T-cell (primary cell): Measurements from ENCODE around the gene TTYH3. TPM values are rescaled to one million over a fixed set of nuclear protein-coding genes. Genes with fewer than 3 reads are reported as not detected.

Source experiments
- ATAC-seq, 4 experiments: fragments of 200-7000 bp in 3 of 4; fragments of 150-1000 bp in 1 of 4; cut with Tn5 transposase; replicated peaks in 1 of 4; 1 replicate in 3 of 4; 2 replicates in 1 of 4; pipeline ENCODE4 v1.10.0; 2021; ENCODE audit warnings: moderate library complexity in 3 of 4, mild to moderate bottlenecking in 2 of 4, moderate number of reproducible peaks in 1 of 4
- CTCF ChIA-PET, 2 donors: fragments of 300-600 bp; sonication (Branson Sonifier 250); formaldehyde crosslinking; loops; one replicate each; lab custom pipeline; 2022; ENCODE audit warnings: antibody characterized with exemption in 2 of 2; lab: Charles Lee
- POLR2A ChIA-PET, 2 donors: fragments of 300-600 bp; sonication (Branson Sonifier 250); formaldehyde crosslinking; loops; one replicate each; lab custom pipeline; 2022; ENCODE audit warnings: antibody characterized with exemption in 2 of 2; lab: Charles Lee
- DNase-seq, 35 experiments: peaks; one replicate each; pipeline versions ENCODE4 v3.0.0 to v3.0.0-alpha.2; 2013 to 2023
- H3K27ac ChIP-seq: one replicate; pipeline ENCODE4 v1.5.1; 2013; ENCODE audit warnings: low read length
- H3K27me3 ChIP-seq, 2 experiments: replicated peaks in 1 of 2; 1 replicate in 1 of 2; 2 replicates in 1 of 2; pipeline versions ENCODE4 v1.6.1 to v1.7.0; 2013; ENCODE audit warnings: low read length in 1 of 2, mixed read lengths in 1 of 2; ENCODE audit not compliant: control insufficient read depth in 2 of 2, insufficient read depth in 2 of 2; ENCODE audit errors: extremely low read depth in 1 of 2
- H3K36me3 ChIP-seq, 2 donors: 1 replicate in 1 of 2; 2 replicates in 1 of 2; pipeline versions ENCODE4 v1.6.1 to v1.7.0; 2013; ENCODE audit warnings: low read length in 1 of 2; ENCODE audit not compliant: control insufficient read depth in 2 of 2, insufficient read depth in 1 of 2; ENCODE audit errors: extremely low read depth in 1 of 2
- H3K4me1 ChIP-seq, 2 experiments: 1 replicate in 1 of 2; 2 replicates in 1 of 2; pipeline versions ENCODE4 v1.6.1 to v1.7.0; 2013; ENCODE audit warnings: low read length in 2 of 2, mixed read lengths in 1 of 2; ENCODE audit not compliant: insufficient read depth in 2 of 2, control insufficient read depth in 1 of 2; ENCODE audit errors: extremely low read depth in 1 of 2
- H3K4me3 ChIP-seq, 2 donors: 1 replicate in 1 of 2; 2 replicates in 1 of 2; pipeline versions ENCODE4 v1.5.1 to v1.7.0; 2013; ENCODE audit warnings: mild to moderate bottlenecking in 2 of 2, low read length in 1 of 2, moderate library complexity in 1 of 2; ENCODE audit not compliant: control insufficient read depth in 1 of 2; ENCODE audit errors: extremely low read depth in 1 of 2
- H3K9me3 ChIP-seq: 2 replicates; pipeline ENCODE4 v1.7.0; 2013
- H3K27ac Mint-ChIP-seq, 2 donors: one replicate each; pipeline ENCODE4 v1.8.0; 2020 to 2021; ENCODE audit warnings: mild to moderate bottlenecking in 2 of 2, mixed read lengths in 2 of 2
- H3K27me3 Mint-ChIP-seq, 2 donors: one replicate each; pipeline ENCODE4 v1.8.0; 2021 to 2022; ENCODE audit warnings: mixed read lengths in 2 of 2
- H3K36me3 Mint-ChIP-seq: one replicate; pipeline ENCODE4 v1.8.0; 2021; ENCODE audit warnings: mixed read lengths
- H3K4me1 Mint-ChIP-seq, 3 donors: one replicate each; pipeline ENCODE4 v1.8.0; 2020 to 2022; ENCODE audit warnings: mixed read lengths in 3 of 3, mild to moderate bottlenecking in 1 of 3
- H3K4me3 Mint-ChIP-seq, 3 donors: one replicate each; pipeline ENCODE4 v1.8.0; 2020 to 2022; ENCODE audit warnings: mild to moderate bottlenecking in 3 of 3, mixed read lengths in 3 of 3, moderate library complexity in 3 of 3
- H3K9me3 Mint-ChIP-seq, 3 donors: one replicate each; pipeline ENCODE4 v1.8.0; 2020 to 2022; ENCODE audit warnings: mixed read lengths in 3 of 3
- WGBS: methylation state at CpG from one replicate; pipeline ENCODE4 v1.1.5; 2013; ENCODE audit warnings: missing lambda C conversion rate; ENCODE audit not compliant: insufficient coverage; 5-methylcytosine and 5-hydroxymethylcytosine counted together
- total RNA-seq, 35 experiments: library from RNA in 6 of 35; stranded (reverse) in 6 of 35; fragments of 120-200 nt in 1 of 35; gene quantifications; one replicate each; pipeline versions ENCODE4 v1.2.1 to v1.2.4 and lab custom pipeline; 2013 to 2026

TTYH3 gene
- total RNA-seq, 5 donors from 2014 or later (not counting 1 experiment from before 2014, with no cell fraction given) = 11.5 to 17.7 (median 14.5) TPM

DNA sequence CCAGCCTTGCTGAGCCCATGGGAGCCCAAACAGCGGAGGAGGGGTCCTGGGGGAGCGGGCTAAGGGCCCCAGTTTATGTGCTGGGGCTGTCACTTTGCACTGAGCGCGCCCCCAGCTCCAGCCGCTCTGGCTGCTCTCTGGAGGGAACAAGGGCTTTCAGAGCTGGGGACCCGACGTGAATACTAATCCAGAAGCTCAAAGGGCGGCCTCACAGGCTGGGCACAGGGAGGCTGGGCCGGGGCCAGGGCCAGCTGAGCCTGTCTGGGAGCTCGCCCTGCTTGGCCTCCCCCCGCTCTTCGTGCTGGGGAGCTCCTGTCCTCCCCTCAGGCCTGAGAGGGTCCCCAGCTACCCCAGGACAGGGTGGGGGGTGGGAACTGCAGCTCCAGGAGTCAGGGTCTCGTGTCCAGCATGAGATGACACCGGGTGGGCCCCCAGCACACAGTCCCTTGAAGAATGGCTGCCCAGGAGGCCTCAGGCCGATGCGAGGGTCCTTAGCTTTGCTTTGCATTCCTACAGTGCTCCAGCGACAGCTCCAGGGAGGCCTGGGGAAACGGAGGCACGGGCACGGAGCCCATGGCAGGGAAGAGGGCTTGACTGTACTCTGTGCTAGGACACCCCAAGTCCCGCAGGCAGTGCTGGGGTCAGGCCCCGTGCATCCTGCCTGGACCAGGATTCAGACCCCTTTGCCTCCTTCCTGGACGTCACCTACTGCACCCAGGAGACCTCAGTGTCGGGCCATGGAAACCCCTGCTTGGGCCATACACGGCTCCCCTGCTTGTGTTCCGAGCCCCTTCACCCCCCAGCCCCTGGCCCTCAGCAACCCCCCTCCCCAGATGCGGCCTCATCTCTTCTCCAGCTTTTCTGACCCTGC, 50.4 kb downstream of the TTYH3 start:
- 81% methylated on average over 20 of the region's 27 CpGs for WGBS
- Histone ChIP-seq H3K4me1 (no peaks in the 10 kb centered on the region), H3K4me3 (no peak overlapping the region), H3K27ac (no peak overlapping the region), H3K36me3 (no peaks in the 10 kb centered on the region), H3K27me3 (peaks cover 0 to 51% of the 10 kb centered on the region in 2 experiments), H3K9me3 (no peaks in the 10 kb centered on the region)
- CTCF ChIA-PET = interaction anchor here (0.5 to 1.5 kb wide), 4 partner anchors 13 to 83 kb away, joined by 3 to 14 read pairs (median 4); no protein-coding TSS in a partner anchor
- Mint-ChIP-seq H3K4me3 (no peak overlapping the region), H3K9me3 (no peaks in the 10 kb centered on the region), H3K27ac (no peak overlapping the region), H3K4me1 (no peaks in the 10 kb centered on the region), H3K27me3 (peaks cover 12 to 20% of the 10 kb centered on the region in 2 donors), H3K36me3 (no peaks in the 10 kb centered on the region)
- POLR2A ChIA-PET = interaction anchor here in 1 of 2 donors (0.6 kb wide), 2 partner anchors 199 to 224 kb away, joined by 3 to 6 read pairs; no protein-coding TSS in a partner anchor
- no peak for DNase-seq
- ATAC-seq = no peak

DNA sequence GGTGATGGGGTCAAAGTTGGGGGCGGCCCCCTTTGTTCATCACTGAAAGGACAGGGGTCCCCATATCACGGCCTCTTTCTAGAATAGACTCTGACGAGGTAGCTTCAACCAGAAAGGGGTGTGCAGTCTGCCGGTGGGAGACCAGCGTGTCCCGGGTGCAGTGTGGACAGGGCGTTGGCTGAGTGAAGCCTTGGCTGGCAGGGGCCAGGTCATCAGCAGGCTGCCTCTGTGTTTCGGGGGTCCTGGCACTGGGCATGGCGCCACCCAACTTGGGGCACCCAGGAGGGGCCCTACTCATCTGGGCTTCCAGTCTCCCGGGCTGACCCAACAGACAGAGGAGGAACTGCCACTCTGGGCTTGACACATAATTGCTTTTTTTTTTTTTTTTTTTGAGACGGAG, 52.7 kb downstream of the TTYH3 start:
- no peak overlapping the region for H3K27ac ChIP-seq
- no peak overlapping the region for H3K4me3 ChIP-seq
- H3K9me3 Mint-ChIP-seq = no peaks in the 10 kb centered on the region
- no peak overlapping the region for H3K4me3 Mint-ChIP-seq
- CTCF ChIA-PET = interaction anchor here in 1 of 2 donors (0.6 kb wide), 1 partner anchor 28 kb away, joined by 3 read pairs; no protein-coding TSS in a partner anchor
- ATAC-seq = no peak
- H3K27me3 ChIP-seq = peaks cover 0 to 71% of the 10 kb centered on the region in 2 experiments
- H3K4me1 Mint-ChIP-seq = peaks cover 5 to 8% (median 8%) of the 10 kb centered on the region in 3 donors
- POLR2A ChIA-PET = no interaction called here
- WGBS = 93% methylated on average over 9 of the region's 11 CpGs
- H3K36me3 Mint-ChIP-seq = no peaks in the 10 kb centered on the region
- H3K9me3 ChIP-seq = no peaks in the 10 kb centered on the region
- H3K36me3 ChIP-seq = no peaks in the 10 kb centered on the region
- no peak for DNase-seq
- H3K27ac Mint-ChIP-seq = no peak overlapping the region
- peaks cover 23 to 36% of the 10 kb centered on the region in 2 donors for H3K27me3 Mint-ChIP-seq
- H3K4me1 ChIP-seq = peaks cover 0 to 19% of the 10 kb centered on the region in 2 experiments

DNA sequence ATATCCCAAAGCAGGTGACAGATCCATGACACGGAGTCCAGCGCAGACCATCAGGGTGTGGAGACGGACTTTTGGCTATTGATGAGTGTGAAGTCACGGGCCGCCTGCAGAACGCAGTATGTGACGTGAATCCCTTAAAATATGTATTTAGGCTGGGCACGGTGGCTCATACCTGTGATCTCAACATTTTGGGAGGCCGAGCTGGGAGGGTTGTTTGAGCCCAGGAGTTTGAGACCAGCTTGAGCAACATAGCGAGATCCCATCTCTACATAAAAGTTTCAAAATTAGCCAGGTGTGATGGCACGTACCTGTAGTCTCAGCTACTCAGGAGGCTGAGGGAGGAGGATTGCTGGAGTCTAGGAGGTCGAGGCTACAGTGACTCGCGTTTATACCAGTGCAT, 54.3 kb downstream of the TTYH3 start:
- Histone ChIP-seq H3K27me3 (peaks cover 0 to 74% of the 10 kb centered on the region in 2 experiments), H3K4me1 (peaks cover 0 to 29% of the 10 kb centered on the region in 2 experiments), H3K36me3 (no peaks in the 10 kb centered on the region), H3K27ac (no peak overlapping the region), H3K9me3 (no peaks in the 10 kb centered on the region), H3K4me3 (no peak overlapping the region)
- POLR2A ChIA-PET = no interaction called here
- CTCF ChIA-PET = interaction anchor here in 1 of 2 donors (0.6 kb wide), 1 partner anchor 1098 kb away, joined by 3 read pairs; no protein-coding TSS in a partner anchor
- H3K4me1 Mint-ChIP-seq = peaks cover 5 to 12% (median 11%) of the 10 kb centered on the region in 3 donors
- H3K27ac Mint-ChIP-seq = peak overlapping the region in 1 of 2 donors; percentile 20
- DNase-seq (no peak), ATAC-seq (no peak)
- H3K36me3 Mint-ChIP-seq = no peaks in the 10 kb centered on the region
- no peaks in the 10 kb centered on the region for H3K9me3 Mint-ChIP-seq
- WGBS = 90% methylated on average over 7 of the region's 14 CpGs
- no peak overlapping the region for H3K4me3 Mint-ChIP-seq
- peaks cover 29 to 47% of the 10 kb centered on the region in 2 donors for H3K27me3 Mint-ChIP-seq

DNA sequence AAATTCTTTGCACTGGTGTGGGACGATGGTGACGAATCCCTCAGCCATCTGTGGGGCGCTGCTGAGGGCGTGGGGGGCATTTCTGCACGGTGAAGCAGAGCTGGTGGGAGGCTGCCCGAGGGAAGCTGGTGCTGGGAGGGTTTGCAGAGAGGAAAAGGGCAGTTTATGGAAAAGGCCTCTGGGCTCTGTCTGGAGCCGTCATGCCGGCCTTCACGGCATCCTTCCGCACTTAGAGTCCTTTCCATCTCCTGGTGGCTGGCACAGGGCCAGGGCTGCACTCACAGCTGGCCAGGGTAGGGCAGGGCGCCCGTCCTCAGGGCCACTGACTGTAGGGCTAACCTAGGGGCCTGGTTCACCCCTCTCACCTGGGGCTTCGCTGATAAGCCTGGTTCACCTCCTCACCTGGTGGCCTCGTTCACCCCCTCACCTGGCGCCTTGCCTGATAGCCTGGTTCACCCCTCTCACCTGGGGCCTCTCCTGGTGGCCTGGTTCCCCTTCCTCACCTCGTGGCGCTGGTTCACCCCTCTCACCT, 55.6 kb downstream of the TTYH3 start:
- Histone ChIP-seq H3K4me1 (peaks cover 0 to 29% of the 10 kb centered on the region in 2 experiments), H3K27me3 (peaks cover 0 to 71% of the 10 kb centered on the region in 2 experiments), H3K27ac (no peak overlapping the region), H3K36me3 (no peaks in the 10 kb centered on the region), H3K9me3 (no peaks in the 10 kb centered on the region), H3K4me3 (no peak overlapping the region)
- H3K9me3 Mint-ChIP-seq = no peaks in the 10 kb centered on the region
- no peak for DNase-seq
- no peak for ATAC-seq
- no peak overlapping the region for H3K4me3 Mint-ChIP-seq
- ChIA-PET CTCF (no interaction called here), POLR2A (no interaction called here)
- peaks cover 29 to 46% of the 10 kb centered on the region in 2 donors for H3K27me3 Mint-ChIP-seq
- no peaks in the 10 kb centered on the region for H3K36me3 Mint-ChIP-seq
- WGBS = 80% methylated on average over 16 of the region's 17 CpGs
- no peak overlapping the region for H3K27ac Mint-ChIP-seq
- H3K4me1 Mint-ChIP-seq = peaks cover 5 to 12% (median 11%) of the 10 kb centered on the region in 3 donors

DNA sequence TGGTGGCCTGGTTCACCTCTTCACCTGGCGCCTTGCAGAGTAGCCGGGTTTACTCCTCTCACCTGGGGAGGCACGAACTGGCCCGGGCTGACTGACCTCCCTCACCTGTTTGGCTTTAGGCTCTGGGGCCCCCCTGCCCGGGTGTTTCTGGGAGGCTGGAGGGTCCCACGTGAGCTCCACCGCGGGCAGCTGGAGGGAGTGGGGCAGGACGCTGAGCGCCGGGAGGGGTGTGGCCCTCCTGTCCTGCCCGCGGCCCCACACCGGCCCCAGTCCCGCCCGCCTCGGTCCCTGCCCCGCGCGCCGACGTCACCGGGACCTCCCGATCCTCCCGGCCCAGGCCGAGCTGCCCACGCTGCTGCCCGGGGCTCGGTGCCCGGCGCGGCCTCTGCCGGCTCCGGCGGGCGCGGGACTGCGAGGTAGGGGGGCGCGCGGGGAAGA, 56.1 kb downstream of the TTYH3 start, which contains the start of gene AMZ1:
Gene AMZ1 (plus strand): TSS at position 322 of the 438 bp plus-strand sequence. CDS start 12,250 bp downstream, outside the sequence.
- CTCF ChIA-PET = no interaction called here

More for the DNA sequence above, 56.1 kb downstream of the TTYH3 start, which contains the start of gene AMZ1:
- ATAC-seq = no peak
- WGBS = 6% methylated on average over 40 of the region's 41 CpGs
- Mint-ChIP-seq H3K4me3 (peak within 1 kb of the TSS; percentile 1 to 36 (median 30)), H3K4me1 (peaks cover 5 to 12% (median 11%) of the 10 kb centered on the region in 3 donors), H3K27ac (peak within 1 kb of the TSS in 1 of 2 donors; percentile 57), H3K27me3 (peaks cover 29 to 46% of the 10 kb centered on the region in 2 donors), H3K9me3 (no peaks in the 10 kb centered on the region), H3K36me3 (no peaks in the 10 kb centered on the region)
- Histone ChIP-seq H3K4me1 (peaks cover 0 to 29% of the 10 kb centered on the region in 2 experiments), H3K4me3 (no peak within 1 kb of the TSS), H3K27ac (no peak within 1 kb of the TSS), H3K9me3 (no peaks in the 10 kb centered on the region), H3K36me3 (no peaks in the 10 kb centered on the region), H3K27me3 (peaks cover 0 to 70% of the 10 kb centered on the region in 2 experiments)
- POLR2A ChIA-PET = no interaction called here
- no peak for DNase-seq
